GM21717 (cell line): ENCODE data around the gene PDE9A.

Experiments used
- ATAC-seq: cut with Tn5 transposase; IDR thresholded peaks from one replicate; pipeline ENCODE4 v1.9.1; 2021; ENCODE audit warnings: mild to moderate bottlenecking, moderate library complexity; ENCODE audit not compliant: unreplicated experiment

PDE9A gene

GRCh38 chr21:42753804-42754203 is 100.4 kb downstream of the PDE9A start:
- no peak for ATAC-seq

GRCh38 chr21:42754270-42754933 is 101.0 kb downstream of the PDE9A start:
- no peak for ATAC-seq

GRCh38 chr21:42755031-42755665 is 101.7 kb downstream of the PDE9A start:
- no peak for ATAC-seq

GRCh38 chr21:42755766-42756579 is 102.6 kb downstream of the PDE9A start:
- no peak for ATAC-seq

GRCh38 chr21:42756580-42757250 is 103.3 kb downstream of the PDE9A start:
- no peak for ATAC-seq

- ATAC-seq: no peak
Observed at GRCh38 chr21:42757422-42757821, 104.0 kb downstream of the PDE9A start.

- ATAC-seq: no peak
Observed at GRCh38 chr21:42757826-42758655, 104.6 kb downstream of the PDE9A start.

GRCh38 chr21:42758721-42759593 is 105.5 kb downstream of the PDE9A start:
- ATAC-seq: no peak

GRCh38 chr21:42759594-42759927 is 106.1 kb downstream of the PDE9A start:
- ATAC-seq: no peak

- ATAC-seq: no peak
Observed at GRCh38 chr21:42760361-42760950, 107.0 kb downstream of the PDE9A start.

- ATAC-seq: no peak
Observed at GRCh38 chr21:42760951-42761751, 107.7 kb downstream of the PDE9A start.

GRCh38 chr21:42761776-42762335 is 108.4 kb downstream of the PDE9A start:
- ATAC-seq: no peak

GRCh38 chr21:42763581-42764442 is 110.4 kb downstream of the PDE9A start:
- ATAC-seq: no peak

GRCh38 chr21:42764443-42764760 is 111.0 kb downstream of the PDE9A start:
- no peak for ATAC-seq

GRCh38 chr21:42764883-42765282 is 111.5 kb downstream of the PDE9A start:
- ATAC-seq: no peak

GRCh38 chr21:42765656-42766055 is 112.2 kb downstream of the PDE9A start:
- no peak for ATAC-seq
